Peyer's patch (tissue), 4 donors: ENCODE measurements around the gene LTN1.

Source experiments
- CTCF ChIP-seq, 6 experiments: fragments of 450-650 bp in 4 of 6; fragments of 200-600 bp in 2 of 6; sonication (generic) in 1 of 6; IDR thresholded peaks; one replicate each; pipeline ENCODE4 v1.5.1; 2017 to 2019; ENCODE audit warnings: antibody characterized with exemption in 6 of 6, mild to moderate bottlenecking in 3 of 6, moderate library complexity in 1 of 6
- POLR2A ChIP-seq, 2 donors: fragments of 450-650 bp; IDR thresholded peaks; one replicate each; pipeline ENCODE4 v1.5.1; 2017; ENCODE audit warnings: antibody characterized with exemption in 2 of 2, mild to moderate bottlenecking in 2 of 2, moderate library complexity in 2 of 2

- no peak for TF ChIP-seq CTCF (IDR thresholded peaks at IDR 0.05)
- no peak for TF ChIP-seq POLR2A (IDR thresholded peaks at IDR 0.05)
Measured at GRCh38 chr21:28882345-28882744, 110.3 kb downstream of the LTN1 start.
